Erythroblast (primary cell): ENCODE measurements around the gene HP.

Source experiments
- GATA1 ChIP-seq: IDR thresholded peaks from 2 replicates; pipeline ENCODE4 v1.6.1; 2011; ENCODE audit warnings: low read depth, mild to moderate bottlenecking, control low read depth, low read length, moderate library complexity
- POLR2A ChIP-seq: IDR thresholded peaks from 2 replicates; pipeline ENCODE4 v1.6.1; 2011; ENCODE audit warnings: mild to moderate bottlenecking, low read length

GRCh38 chr16:72022127-72022526, 32.2 kb upstream of the HP start:
- TF ChIP-seq POLR2A (no peak), GATA1 (no peak)
